ENCODE measurements around the gene SH3BP2.

GRCh38 chr4:2866160-2866861 is 73.4 kb downstream of the SH3BP2 start:
- no peak for TF ChIP-seq POLR2AphosphoS5 (IDR thresholded peaks at IDR 0.05; ENCODE audit: low read depth, low read length)
- TF ChIP-seq POU2F2 (IDR thresholded peaks at IDR 0.05; ENCODE audit: low read depth, low read length), result no peak
- no peak for TF ChIP-seq POLR2A (IDR thresholded peaks at IDR 0.05; ENCODE audit: low read depth, low read length)
- no peak for TF ChIP-seq TAF1 (IDR thresholded peaks at IDR 0.05; ENCODE audit: low read depth, low read length)
- no peak for TF ChIP-seq SPI1 (IDR thresholded peaks at IDR 0.05; ENCODE audit: low read depth, low read length)
